Stimulated activated CD4-positive, alpha-beta T cell treated with anti-CD3 and anti-CD28 coated beads, Interleukin-4, amount 100 ng/mL, for 24 hours (primary cell): ENCODE results near the gene DDC.
"Not testable (repeated sequence)": the region's sequence is repeated elsewhere in the genome, so short reads cannot be mapped to it uniquely, and the experiment has no call there.

Experiments
- DNase-seq: peaks from one replicate; pipeline ENCODE4 v3.0.0-alpha.2; 2020

The DDC gene

GRCh38 chr7:50479743-50480517, 85.3 kb downstream of the DDC start:
- no peak for DNase-seq

GRCh38 chr7:50477640-50478039, 87.6 kb downstream of the DDC start:
- DNase-seq = no peak

GRCh38 chr7:50476953-50477625, 88.1 kb downstream of the DDC start:
- DNase-seq = no peak

- no peak for DNase-seq
Observed at GRCh38 chr7:50475340-50475739, 89.9 kb downstream of the DDC start.

- DNase-seq = no peak
Observed at GRCh38 chr7:50474382-50475160, 90.6 kb downstream of the DDC start.

- DNase-seq = no peak
Observed at GRCh38 chr7:50473531-50473930, 91.7 kb downstream of the DDC start.

GRCh38 chr7:50472427-50472826, 92.8 kb downstream of the DDC start:
- no peak for DNase-seq

GRCh38 chr7:50471970-50472369, 93.2 kb downstream of the DDC start:
- DNase-seq = no peak

GRCh38 chr7:50470250-50471163, 94.7 kb downstream of the DDC start:
- DNase-seq = no peak

GRCh38 chr7:50469181-50469580, 96.0 kb downstream of the DDC start:
- DNase-seq = no peak

GRCh38 chr7:50467817-50468610, 97.2 kb downstream of the DDC start:
- DNase-seq = peak; percentile 83

GRCh38 chr7:50466815-50467585, 98.2 kb downstream of the DDC start:
- DNase-seq = no peak

GRCh38 chr7:50463035-50463434, 102.2 kb downstream of the DDC start:
- no peak for DNase-seq

GRCh38 chr7:50462361-50462760, 102.8 kb downstream of the DDC start:
- no peak for DNase-seq

- DNase-seq = no peak
Observed at GRCh38 chr7:50461695-50462094, 103.5 kb downstream of the DDC start.

- not testable (repeated sequence) for DNase-seq
Observed at GRCh38 chr7:50459183-50459582, 106.0 kb downstream of the DDC start.

- DNase-seq = not testable (repeated sequence)
Observed at GRCh38 chr7:50458651-50459050, 106.6 kb downstream of the DDC start.

- DNase-seq = no peak
Observed at GRCh38 chr7:50456371-50457123, 108.7 kb downstream of the DDC start.

- DNase-seq = no peak
Observed at GRCh38 chr7:50455658-50456057, 109.5 kb downstream of the DDC start.

GRCh38 chr7:50454968-50455367, 110.2 kb downstream of the DDC start:
- no peak for DNase-seq
